GM12878 (cell line): ENCODE data around the gene TXNRD1. TPM values are rescaled to one million over a fixed set of nuclear protein-coding genes. Genes with fewer than 3 reads are reported as not detected.

Source experiments
- ATAC-seq: fragments of 200-7000 bp; cut with Tn5 transposase; 3 replicates; pipeline ENCODE4 v1.9.1; 2020; ENCODE audit warnings: mild to moderate bottlenecking, moderate library complexity
- BruUV-seq: library from RNA; stranded (reverse); fragments of 400-500 nt; replicated peaks from 2 replicates; lab custom pipeline; 2021; lab: Mats Ljungman, UMichigan
- CTCF ChIA-PET: fragments of 300-600 bp; sonication (Branson Sonifier 250); formaldehyde crosslinking; extraction: SDS; loops from one replicate; lab custom pipeline; 2021; ENCODE audit warnings: inconsistent platforms; lab: Yijun Ruan, JAX
- POLR2A ChIA-PET: fragments of 350-600 bp; formaldehyde crosslinking; extraction: SDS; loops from one replicate; lab custom pipeline; 2021; ENCODE audit warnings: inconsistent platforms; lab: Charles Lee
- RAD21 ChIA-PET: fragments of 300-600 bp; sonication (Branson Sonifier 250); formaldehyde crosslinking; loops from one replicate; lab custom pipeline; 2023; ENCODE audit warnings: antibody characterized with exemption; ENCODE audit not compliant: unreplicated experiment; lab: Charles Lee
- SMC1A ChIA-PET: fragments of 300-600 bp; sonication (Branson Sonifier 250); formaldehyde crosslinking; loops from one replicate; lab custom pipeline; 2023; ENCODE audit not compliant: unreplicated experiment, uncharacterized antibody; lab: Charles Lee
- DNase-seq: peaks from one replicate; pipeline ENCODE4 v3.0.0-alpha.2; 2011; ENCODE audit warnings: low read depth, low spot score
- FAIRE-seq: peaks from 3 replicates; lab custom pipeline; 2011; peaks lifted over from hg19 to GRCh38; lab: Jason Lieb, UNC
- H2AFZ ChIP-seq: 2 replicates; pipeline ENCODE4 v1.6.0; 2011; ENCODE audit warnings: low read depth, low read length, control low read depth; ENCODE audit not compliant: control insufficient read depth
- H3K27ac ChIP-seq: 2 replicates; pipeline ENCODE4 v1.5.1; 2011; ENCODE audit warnings: control low read depth; ENCODE audit not compliant: control insufficient read depth, insufficient read depth
- H3K27me3 ChIP-seq, 2 experiments: replicated peaks in 1 of 2; 2 replicates each; pipeline versions ENCODE4 v1.6.0 to v1.6.1; 2011; ENCODE audit warnings: low read length in 1 of 2; ENCODE audit not compliant: control insufficient read depth in 2 of 2, insufficient read depth in 2 of 2
- H3K36me3 ChIP-seq, 2 experiments: 2 replicates each; pipeline ENCODE4 v1.5.1; 2011; ENCODE audit warnings: low read length in 1 of 2; ENCODE audit not compliant: control insufficient read depth in 2 of 2, insufficient read depth in 2 of 2
- H3K4me1 ChIP-seq: 2 replicates; pipeline ENCODE4 v1.6.1; 2011; ENCODE audit warnings: mild to moderate bottlenecking, low read length, moderate library complexity, mixed read lengths; ENCODE audit not compliant: control insufficient read depth, insufficient read depth
- H3K4me2 ChIP-seq: 2 replicates; pipeline ENCODE4 v1.6.0; 2011; ENCODE audit warnings: control low read depth; ENCODE audit not compliant: control insufficient read depth, insufficient read depth
- H3K4me3 ChIP-seq: fragments of 200-600 bp; sonication (generic); 2 replicates; pipeline ENCODE4 v1.5.1; 2016
- H3K79me2 ChIP-seq: 2 replicates; pipeline ENCODE4 v1.6.0; 2011; ENCODE audit warnings: low read length; ENCODE audit not compliant: control insufficient read depth, insufficient read depth
- H3K9ac ChIP-seq: 2 replicates; pipeline ENCODE4 v1.8.0; 2011; ENCODE audit warnings: low read length, control low read depth, mixed read lengths; ENCODE audit not compliant: control insufficient read depth, insufficient read depth
- H3K9me3 ChIP-seq: replicated peaks from 3 replicates; pipeline ENCODE4 v1.5.1; 2011; ENCODE audit warnings: mild to moderate bottlenecking, low read length; ENCODE audit not compliant: control insufficient read depth, insufficient read depth
- H4K20me1 ChIP-seq: 2 replicates; pipeline ENCODE4 v1.6.0; 2011; ENCODE audit not compliant: control insufficient read depth, insufficient read depth
- ATF3 ChIP-seq: IDR thresholded peaks from 2 replicates; pipeline ENCODE4 v1.6.1; 2011; ENCODE audit warnings: low read depth, mild to moderate bottlenecking, low read length, moderate library complexity, borderline replicate concordance; ENCODE audit errors: extremely low read depth
- EGR1 ChIP-seq, 2 experiments: IDR thresholded peaks; 1 replicate in 1 of 2; 2 replicates in 1 of 2; pipeline ENCODE4 v1.6.1; 2011 to 2012; ENCODE audit warnings: low read depth in 2 of 2, low read length in 2 of 2, borderline replicate concordance in 1 of 2, mild to moderate bottlenecking in 1 of 2, moderate library complexity in 1 of 2
- HCFC1 ChIP-seq: fragments of 150-350 bp; IDR thresholded peaks from 2 replicates; pipeline ENCODE4 v1.6.1; 2014; ENCODE audit warnings: low read length
- MEF2A ChIP-seq: IDR thresholded peaks from 2 replicates; pipeline ENCODE4 v1.6.1; 2011; ENCODE audit warnings: low read depth, mild to moderate bottlenecking, low read length, moderate library complexity; ENCODE audit not compliant: insufficient read depth
- MTA3 ChIP-seq: IDR thresholded peaks from 2 replicates; pipeline ENCODE4 v1.6.1; 2012; ENCODE audit warnings: low read length, inconsistent platforms, borderline replicate concordance
- NBN ChIP-seq: fragments of 450-650 bp; IDR thresholded peaks from 2 replicates; pipeline ENCODE4 v1.6.1; 2016
- PKNOX1 ChIP-seq: fragments of 450-650 bp; IDR thresholded peaks from 2 replicates; pipeline ENCODE4 v1.6.1; 2016; ENCODE audit warnings: mild to moderate bottlenecking
- POLR2A ChIP-seq: IDR thresholded peaks from 2 replicates; pipeline ENCODE4 v1.6.1; 2011; ENCODE audit warnings: low read depth, mild to moderate bottlenecking, low read length
- TARDBP ChIP-seq: IDR thresholded peaks from 2 replicates; pipeline ENCODE4 v1.6.1; 2016; ENCODE audit warnings: borderline replicate concordance
- TCF7 ChIP-seq: IDR thresholded peaks from 2 replicates; pipeline ENCODE4 v1.6.1; 2014; ENCODE audit warnings: antibody characterized with exemption, borderline replicate concordance
- ZBTB33 ChIP-seq: fragments of 450-650 bp; IDR thresholded peaks from 2 replicates; pipeline ENCODE4 v1.6.1; 2017; ENCODE audit warnings: mild to moderate bottlenecking
- WGBS: methylation state at CpG from one replicate; pipeline ENCODE4 v1.1.6; 2016; ENCODE audit warnings: low lambda C conversion rate; ENCODE audit not compliant: insufficient replicate concordance, insufficient coverage; ENCODE audit errors: missing lambda C conversion rate; 5-methylcytosine and 5-hydroxymethylcytosine counted together
- in situ Hi-C: fragments of 300-500 bp; cut with MboI; formaldehyde crosslinking; loops from 9 replicates; pipeline ENCODE4 v1.14.3; 2018; ENCODE audit warnings: mixed read lengths
- intact Hi-C: fragments of 100-400 bp; cut with micrococcal nuclease; formaldehyde crosslinking; loops from one replicate; pipeline ENCODE4 v1.14.2; 2022; ENCODE audit not compliant: unreplicated experiment
- polyA plus RNA-seq, 11 experiments: library from polyadenylated mRNA; depleted of rRNA in 4 of 11; unstranded in 6 of 11; stranded (reverse) in 5 of 11; fragments of >200 nt; fragmentation: Nextera tagmentation in 4 of 11; fragmentation: Illumina TruSeq in 1 of 11; extraction: Ambion mirVana in 4 of 11; extraction: Trizol in 1 of 11; gene quantifications; 1 replicate in 1 of 11; 2 replicates in 10 of 11; pipeline versions ENCODE4 v1.2.1 to v1.2.3, GENCODE V29; 2011 to 2016; ENCODE audit warnings: inconsistent platforms in 2 of 11, missing spikeins in 2 of 11, low read depth in 1 of 11
- total RNA-seq, 4 experiments: library from RNA; depleted of rRNA in 3 of 4; stranded (reverse); fragments of >200 nt in 3 of 4; fragmentation: Illumina TruSeq in 1 of 4; extraction: Trizol in 1 of 4; gene quantifications; 2 replicates each; pipeline versions ENCODE4 v1.2.1 to v1.2.3, GENCODE V29; 2013 to 2021

TXNRD1 gene
- total and polyA plus RNA-seq, 10 of the 15 experiments (the other 5 are each of a cell fraction or from before 2014, with no cell fraction given) = 52.6 to 84.6 (median 67.8) TPM

GRCh38 chr12:104230304-104231095, 14.9 kb downstream of the TXNRD1 start:
- Histone ChIP-seq H3K4me1 (no peaks in the 10 kb centered on the region), H3K4me2 (no peak overlapping the region), H2AFZ (no peak overlapping the region), H3K27me3 (no peaks in the 10 kb centered on the region), H4K20me1 (no peaks in the 10 kb centered on the region), H3K27ac (no peak overlapping the region), H3K9me3 (peaks cover 8% of the 10 kb centered on the region; the same call in 2 of the 3 replicates), H3K79me2 (no peaks in the 10 kb centered on the region), H3K4me3 (no peak overlapping the region), H3K36me3 (no peaks in the 10 kb centered on the region), H3K9ac (no peak overlapping the region)
- ChIA-PET POLR2A (no interaction called here), SMC1A (no interaction called here), RAD21 (no interaction called here), CTCF (no interaction called here)
- no peak for TF ChIP-seq ZBTB33
- TF ChIP-seq NBN = no peak
- no peak for TF ChIP-seq POLR2A
- FAIRE-seq (no peak), ATAC-seq (no peak), DNase-seq (no peak)
- in situ Hi-C loops = no loop called here
- 69% methylated on average over 8 of the region's 8 CpGs for WGBS
- intact Hi-C loops = no loop called here
- BruUV-seq = no TSS peak

- Histone ChIP-seq H2AFZ (no peak overlapping the region), H3K9me3 (peaks cover 8% of the 10 kb centered on the region; the same call in 2 of the 3 replicates), H3K4me3 (no peak overlapping the region), H3K27ac (no peak overlapping the region), H3K27me3 (no peaks in the 10 kb centered on the region), H3K9ac (no peak overlapping the region), H3K4me2 (no peak overlapping the region), H3K79me2 (no peaks in the 10 kb centered on the region), H4K20me1 (no peaks in the 10 kb centered on the region), H3K36me3 (no peaks in the 10 kb centered on the region), H3K4me1 (no peaks in the 10 kb centered on the region)
- in situ Hi-C loops (no loop called here), intact Hi-C loops (no loop called here)
- ATAC-seq (no peak), DNase-seq (no peak), FAIRE-seq (no peak)
- CTCF ChIA-PET = interaction anchor here (0.7 kb wide), 1 partner anchor 39 kb away, joined by 3 read pairs; no protein-coding TSS in a partner anchor
- BruUV-seq = no TSS peak
- POLR2A ChIA-PET = no interaction called here
- RAD21 ChIA-PET = interaction anchor here (0.6 kb wide), 1 partner anchor 12 kb away, joined by 3 read pairs; no protein-coding TSS in a partner anchor
- SMC1A ChIA-PET = no interaction called here
- no peak for TF ChIP-seq MEF2A
- TF ChIP-seq EGR1 (IDR thresholded peaks at IDR 0.05; ENCODE audit: borderline replicate concordance in 1 of 2, low read depth in 2 of 2, low read length in 2 of 2) = no peak
- no peak for TF ChIP-seq MTA3
- TF ChIP-seq HCFC1 = no peak
- TF ChIP-seq ATF3 = no peak
- no peak for TF ChIP-seq PKNOX1
- no peak for TF ChIP-seq TCF7
- TF ChIP-seq TARDBP = no peak
- 75% methylated on average over 6 of the region's 6 CpGs for WGBS
These were observed 17.2 kb downstream of the TXNRD1 start for GRCh38 chr12:104232609-104233280.
